Liver (tissue), 9 donors: ENCODE measurements around the gene IDE. TPM values are rescaled to one million over a fixed set of nuclear protein-coding genes. Genes with fewer than 3 reads are reported as not detected.

Source experiments
- DNase-seq: peaks from one replicate; pipeline ENCODE4 v3.0.0-alpha.2; 2017; ENCODE audit warnings: low spot score
- H3K27ac ChIP-seq, 2 donors: one replicate each; pipeline ENCODE4 v1.7.0; 2013; ENCODE audit warnings: inconsistent platforms in 2 of 2, low read length in 2 of 2, control low read depth in 1 of 2, low read depth in 1 of 2, mild to moderate bottlenecking in 1 of 2
- H3K27me3 ChIP-seq, 4 donors: one replicate each; pipeline versions ENCODE4 v1.6.1 to v1.7.0; 2013; ENCODE audit warnings: low read length in 3 of 4, inconsistent platforms in 1 of 4, mild to moderate bottlenecking in 1 of 4, moderate library complexity in 1 of 4; ENCODE audit not compliant: control insufficient read depth in 4 of 4, insufficient read depth in 4 of 4
- H3K36me3 ChIP-seq, 4 donors: one replicate each; pipeline versions ENCODE4 v1.6.1 to v1.7.0; 2013; ENCODE audit warnings: low read length in 3 of 4, mild to moderate bottlenecking in 3 of 4, low read depth in 1 of 4, moderate library complexity in 1 of 4; ENCODE audit not compliant: control insufficient read depth in 4 of 4, insufficient read depth in 3 of 4
- H3K4me1 ChIP-seq, 4 donors: one replicate each; pipeline versions ENCODE4 v1.6.1 to v1.7.0; 2013; ENCODE audit warnings: low read length in 3 of 4, mild to moderate bottlenecking in 3 of 4, moderate library complexity in 1 of 4; ENCODE audit not compliant: control insufficient read depth in 4 of 4, insufficient read depth in 4 of 4
- H3K4me3 ChIP-seq, 3 donors: one replicate each; pipeline versions ENCODE4 v1.6.1 to v1.7.0; 2013; ENCODE audit warnings: low read length in 3 of 3, control low read depth in 1 of 3, low read depth in 1 of 3, mild to moderate bottlenecking in 1 of 3
- H3K9ac ChIP-seq, 2 donors: one replicate each; pipeline ENCODE4 v1.7.0; 2013; ENCODE audit warnings: low read length in 2 of 2, mild to moderate bottlenecking in 2 of 2, moderate library complexity in 2 of 2, control low read depth in 1 of 2, low read depth in 1 of 2
- H3K9me3 ChIP-seq, 4 donors: one replicate each; pipeline versions ENCODE4 v1.6.1 to v1.7.0; 2013; ENCODE audit warnings: low read length in 3 of 4; ENCODE audit not compliant: control insufficient read depth in 4 of 4
- HNF4A ChIP-seq, 2 donors: conservative IDR thresholded peaks; 2 replicates each; pipeline ENCODE4 v1.6.1; 2016; ENCODE audit warnings: antibody characterized with exemption in 2 of 2, mild to moderate bottlenecking in 2 of 2
- JUND ChIP-seq, 2 donors: IDR thresholded peaks; 2 replicates each; pipeline ENCODE4 v1.6.1; 2016; ENCODE audit warnings: antibody characterized with exemption in 2 of 2
- RAD21 ChIP-seq, 2 donors: IDR thresholded peaks; 2 replicates each; pipeline ENCODE4 v1.6.1; 2016; ENCODE audit warnings: antibody characterized with exemption in 2 of 2, mild to moderate bottlenecking in 2 of 2
- REST ChIP-seq: IDR thresholded peaks from 2 replicates; pipeline ENCODE4 v1.6.1; 2016; ENCODE audit warnings: antibody characterized with exemption, mild to moderate bottlenecking
- TAF1 ChIP-seq: conservative IDR thresholded peaks from 2 replicates; pipeline ENCODE4 v1.6.1; 2016; ENCODE audit warnings: antibody characterized with exemption, mild to moderate bottlenecking
- YY1 ChIP-seq: IDR thresholded peaks from 2 replicates; pipeline ENCODE4 v1.6.1; 2016; ENCODE audit warnings: antibody characterized with exemption, mild to moderate bottlenecking
- WGBS: extraction: QIAGEN DNeasy Blood & Tissue Kit; methylation state at CpG from one replicate; pipeline ENCODE4 v1.1.7; 2013; 5-methylcytosine and 5-hydroxymethylcytosine counted together
- polyA plus RNA-seq, 2 donors: library from polyadenylated mRNA; stranded (reverse) in 1 of 2; unstranded in 1 of 2; fragments of 200-250 nt in 1 of 2; fragments of >200 nt in 1 of 2; fragmentation: Nextera tagmentation in 1 of 2; extraction: Ambion mirVana in 1 of 2; gene quantifications; one replicate each; pipeline versions ENCODE4 v1.2.1 to v1.2.3, GENCODE V29; 2013 to 2015
- total RNA-seq, 2 donors: library from RNA; depleted of rRNA; stranded (reverse); fragments of >200 nt; gene quantifications; one replicate each; pipeline ENCODE4 v1.2.3, GENCODE V29; 2014
- TF ChIP-seq, protein P1 (sequence below): fragments of 150-350 bp; IDR thresholded peaks from 2 replicates; pipeline ENCODE4 v1.5.1; 2017; ENCODE audit warnings: improper control_type of control experiment, low read depth, low read length; ENCODE audit not compliant: missing input control
- donor health status: healthy.
- donor health status: healthy.
- donor health status: healthy.
- donor health status: healthy.
- donor health status: healthy.

IDE gene
- total and polyA plus RNA-seq, 4 donors = 9.4 to 31.3 (median 15.3) TPM

- H3K27ac ChIP-seq = peak overlapping the region; percentile 95 to 96
- TF ChIP-seq REST (no peak), JUND (IDR thresholded peaks at IDR 0.05) (no peak), HNF4A (conservative IDR thresholded peaks at IDR 0.05) (peak in 1 of 2 donors; percentile 15), YY1 (no peak)
- TF ChIP-seq, protein P1, sequence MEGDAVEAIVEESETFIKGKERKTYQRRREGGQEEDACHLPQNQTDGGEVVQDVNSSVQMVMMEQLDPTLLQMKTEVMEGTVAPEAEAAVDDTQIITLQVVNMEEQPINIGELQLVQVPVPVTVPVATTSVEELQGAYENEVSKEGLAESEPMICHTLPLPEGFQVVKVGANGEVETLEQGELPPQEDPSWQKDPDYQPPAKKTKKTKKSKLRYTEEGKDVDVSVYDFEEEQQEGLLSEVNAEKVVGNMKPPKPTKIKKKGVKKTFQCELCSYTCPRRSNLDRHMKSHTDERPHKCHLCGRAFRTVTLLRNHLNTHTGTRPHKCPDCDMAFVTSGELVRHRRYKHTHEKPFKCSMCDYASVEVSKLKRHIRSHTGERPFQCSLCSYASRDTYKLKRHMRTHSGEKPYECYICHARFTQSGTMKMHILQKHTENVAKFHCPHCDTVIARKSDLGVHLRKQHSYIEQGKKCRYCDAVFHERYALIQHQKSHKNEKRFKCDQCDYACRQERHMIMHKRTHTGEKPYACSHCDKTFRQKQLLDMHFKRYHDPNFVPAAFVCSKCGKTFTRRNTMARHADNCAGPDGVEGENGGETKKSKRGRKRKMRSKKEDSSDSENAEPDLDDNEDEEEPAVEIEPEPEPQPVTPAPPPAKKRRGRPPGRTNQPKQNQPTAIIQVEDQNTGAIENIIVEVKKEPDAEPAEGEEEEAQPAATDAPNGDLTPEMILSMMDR = peak; percentile 3
- no peak for DNase-seq
- peak overlapping the region; percentile 89 to 96 (median 93) for H3K4me3 ChIP-seq
- H3K9me3 ChIP-seq = no peaks in the 10 kb centered on the region
- WGBS = 6% methylated on average over 22 of the region's 22 CpGs
- peak overlapping the region; percentile 76 to 89 for H3K9ac ChIP-seq
- no peaks in the 10 kb centered on the region for H3K27me3 ChIP-seq
- H3K36me3 ChIP-seq = no peaks in the 10 kb centered on the region
- H3K4me1 ChIP-seq = peaks cover 2 to 24% (median 17%) of the 10 kb centered on the region in 4 donors
Observed at GRCh38 chr10:92574548-92575261, 812 bp upstream of the IDE start.

DNA sequence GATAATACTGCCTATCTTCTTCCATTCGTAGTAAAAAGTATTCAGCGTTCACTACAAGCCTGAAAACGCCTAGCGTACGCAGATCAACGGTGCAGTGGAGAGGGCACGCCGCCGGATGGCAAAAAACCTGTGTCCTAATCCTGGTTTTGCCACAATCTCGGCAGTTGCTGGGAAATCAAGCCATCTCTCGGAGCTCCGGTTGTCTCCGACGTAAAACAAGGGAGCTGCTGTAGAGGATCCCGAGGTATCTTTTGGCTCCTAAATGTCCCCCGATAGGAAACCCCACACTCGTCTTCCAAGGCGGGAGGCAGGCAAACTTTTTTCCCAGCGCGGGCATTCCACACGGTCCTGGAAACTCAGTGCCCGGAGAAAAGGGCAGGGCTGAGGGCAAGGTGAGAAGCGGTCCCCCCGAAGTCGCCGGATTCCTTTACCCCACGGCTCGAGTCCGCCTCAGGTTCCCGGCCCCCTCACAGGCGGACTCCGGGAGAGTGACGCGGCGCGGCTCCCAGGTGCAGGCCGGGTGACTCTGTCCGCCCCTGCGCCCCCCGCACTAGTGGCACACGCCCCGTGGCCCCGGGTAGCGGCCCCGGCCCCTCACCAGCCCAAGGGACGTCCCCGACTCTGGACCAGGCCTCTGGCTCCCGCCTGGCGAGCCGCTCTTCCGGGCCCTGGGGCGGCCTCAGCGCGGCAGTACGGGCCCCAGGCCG is 649 bp downstream of the IDE start:
- peak overlapping the region; percentile 89 to 96 (median 93) for H3K4me3 ChIP-seq
- no peaks in the 10 kb centered on the region for H3K36me3 ChIP-seq
- H3K27ac ChIP-seq = peak overlapping the region; percentile 95 to 96
- DNase-seq = peak; percentile 38
- peaks cover 2 to 24% (median 17%) of the 10 kb centered on the region in 4 donors for H3K4me1 ChIP-seq
- no peaks in the 10 kb centered on the region for H3K9me3 ChIP-seq
- H3K9ac ChIP-seq = peak overlapping the region; percentile 89 to 90
- under 1% methylated on average over 56 of the region's 56 CpGs for WGBS
- H3K27me3 ChIP-seq = no peaks in the 10 kb centered on the region
- no peak for TF ChIP-seq REST
- TF ChIP-seq, protein P1 = peak; percentile 26
- peak; percentile 28 for TF ChIP-seq TAF1
- TF ChIP-seq RAD21 (IDR thresholded peaks at IDR 0.05) = peak in 1 of 2 donors; percentile 31
